HG03159 (cell line): ENCODE results near the gene FAM151A.

Experiments
- ATAC-seq: cut with Tn5 transposase; IDR thresholded peaks from one replicate; pipeline ENCODE4 v1.9.1; 2021; ENCODE audit warnings: mild to moderate bottlenecking, moderate library complexity; ENCODE audit not compliant: unreplicated experiment

FAM151A gene

GRCh38 chr1:54581621-54582035 lies 41.7 kb downstream of the FAM151A start:
- ATAC-seq: no peak

GRCh38 chr1:54580856-54581550 lies 42.3 kb downstream of the FAM151A start:
- ATAC-seq: no peak

GRCh38 chr1:54579337-54579781 lies 44.0 kb downstream of the FAM151A start:
- ATAC-seq: no peak

- no peak for ATAC-seq
Observed at GRCh38 chr1:54577612-54578011, 45.7 kb downstream of the FAM151A start.

GRCh38 chr1:54575605-54576290 lies 47.6 kb downstream of the FAM151A start:
- ATAC-seq: no peak

GRCh38 chr1:54575161-54575560 lies 48.2 kb downstream of the FAM151A start:
- no peak for ATAC-seq

- ATAC-seq: no peak
Observed at GRCh38 chr1:54574158-54574778, 49.1 kb downstream of the FAM151A start.

GRCh38 chr1:54572542-54572850 lies 50.8 kb downstream of the FAM151A start:
- ATAC-seq: no peak

GRCh38 chr1:54571803-54572541 lies 51.4 kb downstream of the FAM151A start:
- no peak for ATAC-seq

GRCh38 chr1:54571326-54571725 lies 52.0 kb downstream of the FAM151A start:
- no peak for ATAC-seq

GRCh38 chr1:54570161-54570560 lies 53.2 kb downstream of the FAM151A start:
- no peak for ATAC-seq

- ATAC-seq: no peak
Observed at GRCh38 chr1:54569339-54569738, 54.0 kb downstream of the FAM151A start.

GRCh38 chr1:54567961-54568360 lies 55.4 kb downstream of the FAM151A start:
- no peak for ATAC-seq

GRCh38 chr1:54566438-54567141 lies 56.7 kb downstream of the FAM151A start:
- no peak for ATAC-seq

- no peak for ATAC-seq
Observed at GRCh38 chr1:54565113-54565501, 58.2 kb downstream of the FAM151A start.

GRCh38 chr1:54564312-54565112 lies 58.8 kb downstream of the FAM151A start:
- no peak for ATAC-seq

GRCh38 chr1:54559771-54560231 lies 63.5 kb downstream of the FAM151A start:
- no peak for ATAC-seq
